ENCODE results near the gene CACNA2D3.
"Not testable (repeated sequence)": the region's sequence is repeated elsewhere in the genome, so short reads cannot be mapped to it uniquely, and the experiment has no call there.

The CACNA2D3 gene

DNA sequence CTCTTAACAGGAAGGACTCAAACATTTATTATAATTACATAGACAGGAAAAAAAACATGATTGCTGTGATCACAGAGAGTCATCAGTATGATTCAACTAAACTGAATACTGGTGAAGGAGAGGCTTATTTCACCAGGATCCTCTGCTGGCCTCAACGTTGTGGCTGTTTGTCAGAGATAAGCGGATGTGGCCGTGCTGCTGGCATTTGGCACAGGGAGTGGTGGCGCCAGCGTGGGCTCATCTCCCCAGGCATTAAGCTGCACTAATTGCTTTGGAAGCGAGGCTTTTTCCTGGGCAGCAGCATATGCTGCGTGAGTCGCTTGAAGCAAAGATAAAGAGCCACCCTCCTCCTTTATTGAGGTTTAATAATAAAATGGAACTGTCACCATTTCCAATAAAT is 498.8 kb downstream of the CACNA2D3 start:
- H3K36me3 ChIP-seq (ENCODE audit: insufficient read depth, low read length), result no peaks in the 10 kb centered on the region
- H3K9me3 ChIP-seq (ENCODE audit: low read length), result no peaks in the 10 kb centered on the region
- no peaks in the 10 kb centered on the region for H3K4me1 ChIP-seq (ENCODE audit: insufficient read depth, low read length)
- no peak overlapping the region for H2AFZ ChIP-seq (ENCODE audit: low read depth, low read length)
- no peaks in the 10 kb centered on the region for H3K27me3 ChIP-seq (ENCODE audit: insufficient read depth, low read length)
- H3K4me3 ChIP-seq (ENCODE audit: low read length), result no peak overlapping the region

DNA sequence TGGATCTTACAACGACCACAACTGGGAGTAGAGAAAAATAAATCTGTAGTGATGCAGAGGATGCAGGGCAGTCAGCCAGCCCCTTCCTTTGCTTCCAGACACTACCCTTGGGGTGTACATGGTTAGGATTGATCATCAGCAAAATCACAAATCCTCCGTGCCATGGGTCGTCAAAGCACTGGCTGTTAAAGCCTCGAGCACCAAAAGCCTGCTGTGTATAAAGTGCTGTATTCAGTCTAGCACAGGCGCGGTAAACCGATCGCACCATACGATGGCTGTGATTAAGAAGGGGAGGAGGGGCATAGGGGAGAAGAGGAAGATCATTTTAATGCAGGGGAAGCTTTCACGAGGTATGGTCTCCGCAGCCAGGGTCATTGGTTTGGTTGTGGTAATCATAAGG is 500.3 kb downstream of the CACNA2D3 start:
- H3K9me3 ChIP-seq (ENCODE audit: low read length), result no peaks in the 10 kb centered on the region

DNA sequence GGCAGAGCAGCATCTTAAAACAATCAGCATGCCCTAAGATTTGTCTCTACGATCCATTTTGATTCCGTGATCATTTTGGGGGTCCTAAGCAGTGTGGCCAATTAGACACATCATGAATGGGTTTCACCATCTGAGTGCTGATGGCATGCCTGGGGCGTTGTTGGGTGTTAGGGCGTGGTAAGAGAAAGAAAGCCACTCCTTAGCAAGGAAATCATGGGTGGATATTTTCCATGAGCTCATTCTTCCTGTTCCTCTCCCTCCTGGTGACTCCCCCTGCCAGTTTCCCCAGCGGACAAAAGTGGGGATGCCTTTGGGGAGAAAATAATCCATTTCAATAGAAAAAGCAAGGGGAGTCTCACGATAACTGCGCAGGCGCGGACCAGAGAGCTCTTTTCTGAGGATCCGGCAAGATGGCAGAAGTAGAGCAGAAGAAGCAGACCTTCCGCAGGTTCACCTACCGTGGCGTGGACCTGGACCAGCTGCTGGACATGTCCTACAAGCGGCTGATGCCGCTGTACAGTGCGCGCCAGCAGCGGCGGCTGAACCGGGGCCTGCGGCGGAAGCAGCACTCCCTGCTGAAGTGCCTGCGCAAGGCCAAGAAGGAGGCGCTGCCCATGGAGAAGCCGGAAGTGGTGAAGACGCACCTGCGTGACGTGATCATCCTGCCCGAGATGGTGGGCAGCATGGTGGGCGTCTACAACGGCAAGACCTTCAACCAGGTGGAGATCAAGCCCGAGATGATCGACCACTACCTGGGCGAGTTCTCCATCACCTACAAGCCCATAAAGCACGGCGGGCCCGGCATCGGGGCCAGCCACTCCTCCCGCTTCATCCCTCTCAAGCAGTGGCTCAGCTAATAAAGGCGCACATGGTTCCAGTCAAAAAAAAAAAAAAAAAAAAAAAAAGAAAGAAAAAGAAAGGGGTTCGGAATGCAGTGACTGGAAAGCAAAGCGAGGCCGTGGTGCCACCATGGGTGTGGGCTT is 503.7 kb downstream of the CACNA2D3 start:
- H3K4me3 ChIP-seq (ENCODE audit: low read length), result no peak overlapping the region
- no peak overlapping the region for H2AFZ ChIP-seq (ENCODE audit: low read depth, low read length)
- no peaks in the 10 kb centered on the region for H3K27me3 ChIP-seq (ENCODE audit: insufficient read depth, low read length)
- no peaks in the 10 kb centered on the region for H3K4me1 ChIP-seq (ENCODE audit: insufficient read depth, low read length)
- no peaks in the 10 kb centered on the region for H3K9me3 ChIP-seq (ENCODE audit: low read length)
- H3K36me3 ChIP-seq (ENCODE audit: insufficient read depth, low read length), result no peaks in the 10 kb centered on the region

More for the DNA sequence above, 500.3 kb downstream of the CACNA2D3 start:
- H3K4me1 ChIP-seq (ENCODE audit: insufficient read depth, low read length), result no peaks in the 10 kb centered on the region
- H2AFZ ChIP-seq (ENCODE audit: low read depth, low read length), result no peak overlapping the region
- no peaks in the 10 kb centered on the region for H3K36me3 ChIP-seq (ENCODE audit: insufficient read depth, low read length)
- no peaks in the 10 kb centered on the region for H3K27me3 ChIP-seq (ENCODE audit: insufficient read depth, low read length)
- H3K4me3 ChIP-seq (ENCODE audit: low read length), result no peak overlapping the region

DNA sequence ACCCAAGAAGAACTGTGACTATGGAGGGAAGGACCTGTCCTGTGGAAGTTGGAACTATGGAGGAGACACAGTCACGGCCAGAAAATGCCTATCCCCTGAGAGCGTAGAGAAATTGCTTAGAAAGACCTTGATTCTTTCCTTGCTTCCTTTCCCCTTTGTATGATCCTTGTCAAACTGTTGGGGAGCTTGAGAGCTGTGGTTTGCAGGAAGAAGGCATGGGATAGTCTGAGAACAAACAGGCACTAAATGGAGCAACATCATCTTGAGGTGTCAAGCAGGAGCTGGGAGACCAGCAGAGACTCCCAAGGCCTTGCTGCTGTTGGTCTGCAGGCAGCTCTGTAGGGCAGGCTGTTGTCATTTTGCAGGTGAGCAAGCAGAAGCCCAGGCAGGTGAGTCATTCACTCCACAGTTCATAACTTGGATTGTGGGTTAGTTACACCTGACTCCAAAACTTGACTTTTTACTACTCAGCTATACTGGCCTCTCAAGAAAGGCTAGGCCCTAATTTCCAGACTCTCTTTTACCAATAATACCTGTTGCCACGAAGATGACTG is 506.6 kb downstream of the CACNA2D3 start:
- Histone ChIP-seq H3K9me3 (ENCODE audit: low read length) (no peaks in the 10 kb centered on the region), H3K36me3 (ENCODE audit: insufficient read depth, low read length) (no peaks in the 10 kb centered on the region), H3K4me3 (ENCODE audit: low read length) (no peak overlapping the region), H3K4me1 (ENCODE audit: insufficient read depth, low read length) (peaks cover 11% of the 10 kb centered on the region), H3K27me3 (ENCODE audit: insufficient read depth, low read length) (no peaks in the 10 kb centered on the region), H2AFZ (ENCODE audit: low read depth, low read length) (no peak overlapping the region)

DNA sequence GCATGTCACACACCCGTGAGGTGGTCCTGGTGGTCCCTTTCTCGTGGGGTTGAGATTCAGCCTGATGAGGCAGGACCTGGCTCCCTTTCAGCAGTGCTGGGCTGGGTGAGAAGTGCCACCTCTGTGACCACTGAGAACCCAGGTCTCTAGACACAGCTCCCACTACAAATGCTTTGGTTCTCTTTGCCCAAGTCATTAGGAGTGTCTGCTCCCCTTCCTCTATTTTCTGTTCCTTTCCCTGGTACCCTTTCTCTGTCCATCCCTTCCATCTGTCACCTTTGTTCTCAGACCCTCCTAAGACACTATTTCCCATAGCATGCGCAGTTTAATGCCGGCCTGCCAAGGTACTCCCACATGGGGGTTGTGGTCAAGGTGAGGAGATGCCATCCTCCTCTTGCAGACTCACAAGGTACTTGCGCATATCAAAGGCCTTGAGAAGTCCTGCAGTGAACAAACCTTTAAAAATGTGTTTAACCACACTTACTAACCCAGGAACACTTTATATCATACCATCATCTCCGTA is 507.8 kb downstream of the CACNA2D3 start:
- Histone ChIP-seq H3K9me3 (ENCODE audit: low read length) (no peaks in the 10 kb centered on the region), H3K4me1 (ENCODE audit: insufficient read depth, low read length) (peaks cover 11% of the 10 kb centered on the region), H3K4me3 (ENCODE audit: low read length) (no peak overlapping the region), H3K27me3 (ENCODE audit: insufficient read depth, low read length) (no peaks in the 10 kb centered on the region), H2AFZ (ENCODE audit: low read depth, low read length) (no peak overlapping the region), H3K36me3 (ENCODE audit: insufficient read depth, low read length) (no peaks in the 10 kb centered on the region)

DNA sequence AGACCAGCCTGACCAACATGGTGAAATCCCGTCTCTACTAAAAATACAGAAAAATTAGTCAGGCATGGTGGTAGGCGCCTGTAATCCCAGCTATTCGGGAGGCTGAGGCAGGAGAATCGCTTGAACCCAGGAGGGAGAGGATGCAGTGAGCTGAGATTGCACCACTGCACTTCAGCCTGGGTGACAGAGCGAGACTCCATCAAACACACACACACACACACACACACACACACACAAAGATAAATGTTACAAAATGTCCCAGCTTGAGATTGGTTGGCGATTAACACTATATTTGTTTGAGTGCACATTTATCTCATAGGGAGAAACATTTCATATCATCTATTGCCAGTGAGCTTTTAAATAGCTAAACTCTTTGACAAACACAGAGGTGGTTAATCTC is 508.6 kb downstream of the CACNA2D3 start:
- not testable (repeated sequence) for H3K27me3 ChIP-seq (ENCODE audit: insufficient read depth, low read length); H3K4me3 ChIP-seq (ENCODE audit: low read length); H3K9me3 ChIP-seq (ENCODE audit: low read length); H3K36me3 ChIP-seq (ENCODE audit: insufficient read depth, low read length); H2AFZ ChIP-seq (ENCODE audit: low read depth, low read length)
- peaks cover 11% of the 10 kb centered on the region for H3K4me1 ChIP-seq (ENCODE audit: insufficient read depth, low read length)

DNA sequence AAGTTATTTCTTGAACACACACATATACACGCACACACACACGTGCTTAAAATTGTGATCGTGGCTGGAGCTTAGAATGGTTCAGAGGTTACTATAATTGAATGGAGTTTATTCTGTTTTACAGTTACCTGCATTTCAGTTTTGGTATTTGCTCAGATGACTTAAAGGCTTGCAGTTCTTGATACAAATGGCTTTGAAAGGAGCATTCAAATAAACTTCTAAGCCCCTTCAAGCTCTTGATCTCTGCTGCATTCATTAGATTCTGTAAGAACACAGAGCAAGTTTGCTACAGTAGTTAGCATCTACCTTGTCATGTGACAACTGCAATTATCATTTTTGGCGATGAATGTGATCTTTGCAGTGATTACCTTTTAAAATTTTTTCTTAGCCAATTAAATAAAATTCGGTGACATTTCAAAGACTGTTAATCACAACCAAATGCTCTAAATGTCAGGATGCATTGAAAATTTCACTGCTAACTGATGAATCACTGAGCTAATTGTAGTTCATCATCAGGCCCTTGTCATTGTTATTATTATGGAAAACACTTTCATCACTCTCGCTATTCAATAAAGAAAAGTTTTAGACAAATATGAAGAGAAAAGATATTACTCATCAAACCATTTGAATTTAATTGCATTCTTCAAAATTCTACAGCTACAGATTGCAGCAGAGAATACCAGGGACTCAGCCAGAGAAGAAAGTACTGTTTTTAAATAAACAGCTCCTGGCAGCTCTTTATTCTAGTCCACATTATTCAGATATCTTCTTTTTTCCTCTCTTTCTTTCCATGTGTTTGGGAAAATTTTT is 509.4 kb downstream of the CACNA2D3 start:
- Histone ChIP-seq H3K36me3 (ENCODE audit: insufficient read depth, low read length) (no peaks in the 10 kb centered on the region), H3K4me3 (ENCODE audit: low read length) (no peak overlapping the region), H3K27me3 (ENCODE audit: insufficient read depth, low read length) (no peaks in the 10 kb centered on the region), H3K9me3 (ENCODE audit: low read length) (no peaks in the 10 kb centered on the region), H2AFZ (ENCODE audit: low read depth, low read length) (no peak overlapping the region), H3K4me1 (ENCODE audit: insufficient read depth, low read length) (peaks cover 11% of the 10 kb centered on the region)

DNA sequence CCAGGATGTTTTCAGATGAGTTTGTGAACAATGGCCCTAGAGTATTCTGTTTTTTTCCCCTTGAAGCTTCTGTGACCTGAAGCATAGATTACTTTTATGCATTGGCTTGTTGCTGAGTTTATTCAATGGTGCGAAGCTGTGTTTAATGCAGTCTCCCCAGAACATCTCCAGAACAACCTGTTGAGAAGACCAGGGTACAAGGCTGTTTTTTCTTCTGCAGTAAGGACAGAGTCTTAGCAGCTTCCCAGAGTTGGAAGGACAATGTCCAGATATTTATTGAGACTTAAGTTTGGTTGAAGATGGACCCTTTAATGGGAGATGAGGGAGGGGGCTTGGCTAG is 509.9 kb downstream of the CACNA2D3 start:
- H3K9me3 ChIP-seq (ENCODE audit: low read length), result no peaks in the 10 kb centered on the region
- H3K36me3 ChIP-seq (ENCODE audit: insufficient read depth, low read length), result no peaks in the 10 kb centered on the region
- H3K4me1 ChIP-seq (ENCODE audit: insufficient read depth, low read length), result peaks cover 11% of the 10 kb centered on the region
- H3K4me3 ChIP-seq (ENCODE audit: low read length), result no peak overlapping the region
- no peaks in the 10 kb centered on the region for H3K27me3 ChIP-seq (ENCODE audit: insufficient read depth, low read length)
- H2AFZ ChIP-seq (ENCODE audit: low read depth, low read length), result no peak overlapping the region

DNA sequence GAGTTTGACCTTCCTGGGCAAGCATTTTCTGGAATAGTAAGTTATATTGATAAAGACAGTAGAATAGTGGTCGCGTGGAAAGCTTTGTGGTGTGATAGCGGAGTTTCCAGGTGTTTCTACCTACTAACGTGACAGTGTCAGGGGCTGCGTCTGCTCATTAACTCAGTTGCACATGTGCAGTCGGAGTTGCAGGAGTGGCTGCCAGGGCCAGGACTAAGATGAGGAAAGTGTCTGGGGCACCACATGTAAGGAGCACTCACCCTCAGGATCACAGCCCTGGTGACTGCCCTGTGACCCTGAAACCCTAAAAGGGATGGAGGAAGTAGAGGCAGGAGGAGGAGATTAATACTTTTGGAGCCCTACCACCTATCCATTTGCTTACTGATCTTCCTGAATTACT is 510.5 kb downstream of the CACNA2D3 start:
- Histone ChIP-seq H2AFZ (ENCODE audit: low read depth, low read length) (no peak overlapping the region), H3K27me3 (ENCODE audit: insufficient read depth, low read length) (no peaks in the 10 kb centered on the region), H3K4me1 (ENCODE audit: insufficient read depth, low read length) (peaks cover 11% of the 10 kb centered on the region), H3K9me3 (ENCODE audit: low read length) (no peaks in the 10 kb centered on the region), H3K36me3 (ENCODE audit: insufficient read depth, low read length) (no peaks in the 10 kb centered on the region), H3K4me3 (ENCODE audit: low read length) (no peak overlapping the region)

DNA sequence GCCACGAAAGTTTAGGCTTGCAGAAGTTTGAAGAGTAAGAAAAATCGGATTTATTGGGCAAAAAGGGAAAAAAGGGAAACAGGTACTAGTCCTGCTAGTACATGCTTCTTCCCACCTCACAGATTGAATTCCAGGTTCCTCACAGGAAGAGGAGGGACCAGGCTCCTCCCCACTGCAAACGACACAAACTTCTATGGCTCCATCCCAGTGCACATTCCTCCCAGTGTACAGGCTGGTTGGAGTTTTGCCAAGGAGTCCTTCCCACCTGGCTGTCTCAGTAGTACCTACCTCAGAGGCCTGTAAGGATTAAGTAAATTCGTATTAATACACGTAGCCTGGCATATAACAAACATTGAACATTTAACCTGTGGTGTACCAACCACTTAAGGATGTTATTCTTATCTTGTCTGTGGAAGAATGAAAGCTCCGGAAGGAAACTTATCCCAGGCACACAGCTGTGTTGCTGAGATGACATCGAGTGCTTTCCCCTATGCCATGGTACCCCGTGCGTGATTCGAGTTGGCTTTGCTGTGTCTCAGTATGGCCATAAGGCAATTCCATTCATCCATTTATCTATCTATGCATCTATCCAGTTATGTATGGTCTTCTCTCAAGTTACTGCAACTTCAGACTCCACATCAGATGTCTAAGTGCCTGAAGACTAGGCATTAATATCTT is 511.2 kb downstream of the CACNA2D3 start:
- Histone ChIP-seq H3K9me3 (ENCODE audit: low read length) (no peaks in the 10 kb centered on the region), H3K4me1 (ENCODE audit: insufficient read depth, low read length) (peaks cover 11% of the 10 kb centered on the region), H3K27me3 (ENCODE audit: insufficient read depth, low read length) (no peaks in the 10 kb centered on the region), H3K4me3 (ENCODE audit: low read length) (no peak overlapping the region), H2AFZ (ENCODE audit: low read depth, low read length) (no peak overlapping the region), H3K36me3 (ENCODE audit: insufficient read depth, low read length) (no peaks in the 10 kb centered on the region)

DNA sequence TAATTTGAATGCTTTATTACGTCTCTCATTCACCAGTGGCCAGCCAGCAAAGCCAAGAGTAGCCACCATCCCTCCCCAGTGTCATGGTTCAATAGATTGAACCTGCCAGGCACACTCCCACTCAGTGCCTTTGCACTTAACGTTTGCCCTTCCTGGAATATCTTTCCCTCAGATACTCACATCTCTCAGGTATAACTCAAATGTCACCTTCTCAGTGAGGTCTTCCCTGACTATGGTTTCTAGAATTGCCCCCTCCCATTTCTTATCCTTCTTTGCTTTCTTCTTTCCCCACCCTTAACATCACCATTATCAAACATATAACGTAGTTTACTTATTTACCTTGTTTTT is 511.7 kb downstream of the CACNA2D3 start:
- peaks cover 11% of the 10 kb centered on the region for H3K4me1 ChIP-seq (ENCODE audit: insufficient read depth, low read length)
- H2AFZ ChIP-seq (ENCODE audit: low read depth, low read length), result no peak overlapping the region
- H3K27me3 ChIP-seq (ENCODE audit: insufficient read depth, low read length), result no peaks in the 10 kb centered on the region
- no peaks in the 10 kb centered on the region for H3K9me3 ChIP-seq (ENCODE audit: low read length)
- H3K4me3 ChIP-seq (ENCODE audit: low read length), result no peak overlapping the region
- H3K36me3 ChIP-seq (ENCODE audit: insufficient read depth, low read length), result no peaks in the 10 kb centered on the region

DNA sequence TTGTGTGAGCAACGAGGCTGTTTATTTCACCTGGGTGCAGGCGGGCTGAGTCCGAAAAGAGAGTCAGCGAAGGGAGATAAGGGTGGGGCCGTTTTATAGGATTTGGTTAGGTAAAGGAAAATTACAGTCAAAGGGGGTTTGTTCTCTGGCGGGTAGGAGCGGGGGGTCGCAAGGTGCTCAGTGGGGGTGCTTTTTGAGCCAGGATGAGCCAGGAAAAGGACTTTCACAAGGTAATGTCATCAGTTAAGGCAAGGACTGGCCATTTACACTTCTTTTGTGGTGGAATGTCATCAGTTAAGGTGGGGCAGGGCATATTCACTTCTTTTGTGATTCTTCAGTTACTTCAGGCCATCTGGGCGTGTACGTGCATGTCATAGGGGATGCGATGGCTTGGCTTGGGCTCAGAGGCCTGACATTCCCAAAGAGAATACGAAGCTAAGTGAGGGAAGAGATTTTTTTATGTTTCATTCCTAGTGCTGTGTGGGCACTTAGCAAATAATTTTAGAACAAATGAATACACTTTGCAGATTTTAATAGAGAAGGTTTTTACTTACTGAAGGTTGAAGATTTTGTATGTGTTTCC is 517.5 kb downstream of the CACNA2D3 start:
- H3K4me1 ChIP-seq (ENCODE audit: insufficient read depth, low read length), result peaks cover 11% of the 10 kb centered on the region
- H3K4me3 ChIP-seq (ENCODE audit: low read length); H3K9me3 ChIP-seq (ENCODE audit: low read length); H3K36me3 ChIP-seq (ENCODE audit: insufficient read depth, low read length); H2AFZ ChIP-seq (ENCODE audit: low read depth, low read length); H3K27me3 ChIP-seq (ENCODE audit: insufficient read depth, low read length): not testable (repeated sequence)
